ENCODE data around the gene MBLAC1. TPM values are rescaled to one million over a fixed set of nuclear protein-coding genes. Genes with fewer than 3 reads are reported as not detected.
A peak's percentile ranks its signal among the peaks of the same experiment; 100 is the strongest.

MBLAC1 gene
- total RNA-seq, 1 donor, result 1.5 TPM

GRCh38 chr7:100107125-100107737 is 19.5 kb upstream of the MBLAC1 start:
- no peaks in the 10 kb centered on the region for H3K27me3 ChIP-seq (ENCODE audit: insufficient read depth, low read length)
- no peak overlapping the region for H3K4me3 ChIP-seq (ENCODE audit: low read length)
- H3K9me3 ChIP-seq (ENCODE audit: low read depth, low read length), result no peaks in the 10 kb centered on the region
- peaks cover 5% of the 10 kb centered on the region for H3K4me1 ChIP-seq (ENCODE audit: insufficient read depth, low read length)

- no peak overlapping the region for H3K4me3 ChIP-seq (ENCODE audit: low read length)
- no peaks in the 10 kb centered on the region for H3K27me3 ChIP-seq (ENCODE audit: insufficient read depth, low read length)
- no peaks in the 10 kb centered on the region for H3K9me3 ChIP-seq (ENCODE audit: low read depth, low read length)
- H3K4me1 ChIP-seq (ENCODE audit: insufficient read depth, low read length), result no peaks in the 10 kb centered on the region
Observed at GRCh38 chr7:100107890-100108289, 18.9 kb upstream of the MBLAC1 start.

DNA sequence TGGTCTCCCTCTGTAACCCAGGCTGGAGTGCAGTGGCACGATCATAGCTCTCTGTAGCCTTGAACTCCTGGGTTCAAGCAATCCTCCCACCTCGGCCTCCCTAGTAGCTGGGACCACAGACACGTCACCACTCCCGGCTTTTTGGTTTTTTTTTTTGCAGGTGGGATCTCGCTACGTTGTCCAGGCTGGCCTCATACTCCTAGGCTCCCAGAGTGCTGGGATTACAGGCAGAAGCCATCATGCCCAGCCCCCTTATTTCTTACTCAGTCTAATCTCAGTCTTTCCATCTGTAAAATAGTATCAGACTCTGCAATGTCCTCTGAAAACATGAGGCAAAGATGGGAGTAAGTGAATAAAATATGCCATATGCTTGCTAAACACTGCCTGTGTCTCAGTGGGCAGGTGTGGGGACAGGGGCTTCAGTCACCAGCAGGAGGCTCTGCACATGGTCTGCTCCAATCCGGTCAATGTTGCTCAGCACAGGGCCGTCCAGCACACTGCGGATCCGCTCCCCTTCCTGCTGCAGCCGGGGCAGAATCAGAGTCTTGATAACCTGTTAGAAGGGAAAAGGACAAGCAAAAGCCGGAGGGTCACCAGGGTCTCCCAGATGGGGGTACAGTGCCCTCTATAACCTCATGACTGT is 17.1 kb upstream of the MBLAC1 start:
- no peaks in the 10 kb centered on the region for H3K4me1 ChIP-seq (ENCODE audit: insufficient read depth, low read length)
- H3K4me3 ChIP-seq (ENCODE audit: low read length), result no peak overlapping the region

DNA sequence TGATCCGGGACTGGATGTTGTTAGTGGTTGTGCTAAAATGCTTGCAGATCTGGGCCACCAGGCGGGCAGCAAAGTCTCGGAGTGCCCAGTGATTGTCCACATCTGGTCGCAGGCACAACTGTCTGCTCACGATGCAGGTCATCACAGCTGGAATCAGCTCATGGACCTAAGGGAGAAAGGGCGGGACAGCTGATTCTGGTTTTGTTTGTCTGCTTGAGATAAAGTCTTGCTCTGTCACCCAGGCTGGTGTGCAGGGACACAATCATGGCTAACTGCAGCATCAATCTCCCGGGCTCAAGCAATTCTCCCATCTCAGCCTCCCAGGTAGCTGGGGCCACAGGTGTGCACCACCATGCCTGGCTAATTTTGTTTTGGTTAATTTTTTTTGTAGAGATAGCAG is 15.6 kb upstream of the MBLAC1 start:
- H3K4me1 ChIP-seq (ENCODE audit: insufficient read depth, low read length), result no peaks in the 10 kb centered on the region
- H3K4me3 ChIP-seq (ENCODE audit: low read length), result no peak overlapping the region
- no peaks in the 10 kb centered on the region for H3K9me3 ChIP-seq (ENCODE audit: low read depth, low read length)
- no peaks in the 10 kb centered on the region for H3K27me3 ChIP-seq (ENCODE audit: insufficient read depth, low read length)

More for the DNA sequence above, 17.1 kb upstream of the MBLAC1 start:
- Histone ChIP-seq H3K9me3 (ENCODE audit: low read depth, low read length) (no peaks in the 10 kb centered on the region), H3K27me3 (ENCODE audit: insufficient read depth, low read length) (no peaks in the 10 kb centered on the region)

- Histone ChIP-seq H3K27me3 (ENCODE audit: insufficient read depth, low read length) (no peaks in the 10 kb centered on the region), H3K4me3 (ENCODE audit: low read length) (no peak overlapping the region), H3K9me3 (ENCODE audit: low read depth, low read length) (no peaks in the 10 kb centered on the region)
Observed at GRCh38 chr7:100111914-100112313, 14.9 kb upstream of the MBLAC1 start.

DNA sequence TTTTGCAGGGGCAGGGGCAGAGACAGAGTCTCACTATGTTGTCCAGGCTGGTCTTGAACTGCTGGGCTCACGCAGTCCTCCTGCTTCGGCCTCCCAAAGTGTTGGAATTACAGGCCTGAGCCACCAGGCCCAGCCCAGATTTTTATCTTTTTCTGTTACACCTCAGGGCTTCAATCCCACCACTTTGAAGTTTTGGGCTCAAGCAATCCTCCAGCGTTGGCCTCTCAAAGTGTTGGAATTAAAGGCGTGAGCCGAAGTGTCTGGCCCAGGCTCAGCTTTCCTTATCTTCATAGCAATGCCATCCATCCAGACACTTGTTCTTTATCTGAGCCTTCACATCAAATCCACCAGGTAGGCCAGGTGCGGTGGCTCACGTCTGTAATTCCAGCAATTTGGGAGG is 11.7 kb upstream of the MBLAC1 start:
- H3K4me3 ChIP-seq (ENCODE audit: low read length), result no peak overlapping the region
- H3K9me3 ChIP-seq (ENCODE audit: low read depth, low read length), result no peaks in the 10 kb centered on the region
- peaks cover 16% of the 10 kb centered on the region for H3K4me1 ChIP-seq (ENCODE audit: insufficient read depth, low read length)
- H3K27me3 ChIP-seq (ENCODE audit: insufficient read depth, low read length), result no peaks in the 10 kb centered on the region

More at GRCh38 chr7:100111914-100112313, 14.9 kb upstream of the MBLAC1 start:
- no peaks in the 10 kb centered on the region for H3K4me1 ChIP-seq (ENCODE audit: insufficient read depth, low read length)

GRCh38 chr7:100118388-100119071 is 8.2 kb upstream of the MBLAC1 start:
- H3K27me3 ChIP-seq (ENCODE audit: insufficient read depth, low read length), result no peaks in the 10 kb centered on the region
- H3K9me3 ChIP-seq (ENCODE audit: low read depth, low read length), result no peaks in the 10 kb centered on the region
- peaks cover 34% of the 10 kb centered on the region for H3K4me1 ChIP-seq (ENCODE audit: insufficient read depth, low read length)
- H3K4me3 ChIP-seq (ENCODE audit: low read length), result peak overlapping the region; percentile 83

- Histone ChIP-seq H3K27me3 (ENCODE audit: insufficient read depth, low read length) (no peaks in the 10 kb centered on the region), H3K4me1 (ENCODE audit: insufficient read depth, low read length) (peaks cover 37% of the 10 kb centered on the region), H3K4me3 (ENCODE audit: low read length) (peak within 1 kb of the TSS; percentile 83), H3K9me3 (ENCODE audit: low read depth, low read length) (no peaks in the 10 kb centered on the region)
Observed at GRCh38 chr7:100119072-100119969, 7.4 kb upstream of the MBLAC1 start, which contains the start of the genes CNPY4 and TAF6. Gene CNPY4, plus strand, starts transcription at chr7:100119634. Its CDS starts 111 bp downstream, at chr7:100119745. Gene TAF6, minus strand, starts transcription at chr7:100119358. Its CDS starts 5,149 bp downstream, at chr7:100114209.

GRCh38 chr7:100119970-100120732 is 6.6 kb upstream of the MBLAC1 start:
- peaks cover 45% of the 10 kb centered on the region for H3K4me1 ChIP-seq (ENCODE audit: insufficient read depth, low read length)
- no peaks in the 10 kb centered on the region for H3K27me3 ChIP-seq (ENCODE audit: insufficient read depth, low read length)
- peak overlapping the region; percentile 83 for H3K4me3 ChIP-seq (ENCODE audit: low read length)
- no peaks in the 10 kb centered on the region for H3K9me3 ChIP-seq (ENCODE audit: low read depth, low read length)

DNA sequence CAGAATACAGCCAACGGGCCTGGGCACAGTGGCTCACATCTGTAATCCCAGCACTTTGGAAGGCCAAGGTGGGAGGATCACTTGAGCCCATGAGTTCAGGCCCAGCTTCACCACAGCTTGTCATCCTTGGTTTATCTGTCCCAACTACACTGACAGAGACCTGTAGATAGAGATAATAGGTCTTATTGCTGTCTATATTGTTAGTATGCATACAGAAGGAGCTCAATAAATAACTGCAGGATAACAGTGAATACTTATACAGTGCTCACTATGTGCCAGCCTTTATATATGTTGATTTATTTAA is 6.1 kb upstream of the MBLAC1 start:
- Histone ChIP-seq H3K27me3 (ENCODE audit: insufficient read depth, low read length) (no peaks in the 10 kb centered on the region), H3K4me1 (ENCODE audit: insufficient read depth, low read length) (peaks cover 50% of the 10 kb centered on the region), H3K4me3 (ENCODE audit: low read length) (no peak overlapping the region), H3K9me3 (ENCODE audit: low read depth, low read length) (no peaks in the 10 kb centered on the region)

- no peaks in the 10 kb centered on the region for H3K27me3 ChIP-seq (ENCODE audit: insufficient read depth, low read length)
- H3K9me3 ChIP-seq (ENCODE audit: low read depth, low read length), result no peaks in the 10 kb centered on the region
- no peak overlapping the region for H3K4me3 ChIP-seq (ENCODE audit: low read length)
- H3K4me1 ChIP-seq (ENCODE audit: insufficient read depth, low read length), result peaks cover 60% of the 10 kb centered on the region
Observed at GRCh38 chr7:100122067-100122466, 4.7 kb upstream of the MBLAC1 start.

GRCh38 chr7:100122568-100122967 is 4.2 kb upstream of the MBLAC1 start:
- Histone ChIP-seq H3K27me3 (ENCODE audit: insufficient read depth, low read length) (no peaks in the 10 kb centered on the region), H3K4me3 (ENCODE audit: low read length) (no peak overlapping the region), H3K9me3 (ENCODE audit: low read depth, low read length) (no peaks in the 10 kb centered on the region), H3K4me1 (ENCODE audit: insufficient read depth, low read length) (peaks cover 61% of the 10 kb centered on the region)

GRCh38 chr7:100124301-100125230 is 2.2 kb upstream of the MBLAC1 start:
- Histone ChIP-seq H3K27me3 (ENCODE audit: insufficient read depth, low read length) (no peaks in the 10 kb centered on the region), H3K4me1 (ENCODE audit: insufficient read depth, low read length) (peaks cover 61% of the 10 kb centered on the region), H3K9me3 (ENCODE audit: low read depth, low read length) (no peaks in the 10 kb centered on the region), H3K4me3 (ENCODE audit: low read length) (no peak overlapping the region)

Measured in mononuclear cell (primary cell).